HG03159 (cell line): Measurements from ENCODE around the gene RAPGEF6.
"Not testable (repeated sequence)": the region's sequence is repeated elsewhere in the genome, so short reads cannot be mapped to it uniquely, and the experiment has no call there.

Experiments used
- ATAC-seq: cut with Tn5 transposase; IDR thresholded peaks from one replicate; pipeline ENCODE4 v1.9.1; 2021; ENCODE audit warnings: mild to moderate bottlenecking, moderate library complexity; ENCODE audit not compliant: unreplicated experiment

The RAPGEF6 gene

GRCh38 chr5:131509801-131510200 is 125.2 kb downstream of the RAPGEF6 start:
- ATAC-seq = no peak

- no peak for ATAC-seq
These were observed 129.7 kb downstream of the RAPGEF6 start for GRCh38 chr5:131505237-131505908.

GRCh38 chr5:131496400-131496713 is 138.7 kb downstream of the RAPGEF6 start:
- ATAC-seq = peak; percentile 94

GRCh38 chr5:131495536-131496399 is 139.3 kb downstream of the RAPGEF6 start:
- ATAC-seq = peak; percentile 28

GRCh38 chr5:131491749-131492148 is 143.3 kb downstream of the RAPGEF6 start:
- no peak for ATAC-seq

- ATAC-seq = peak; percentile 93
These were observed 146.6 kb downstream of the RAPGEF6 start for GRCh38 chr5:131488463-131488862.

- not testable (repeated sequence) for ATAC-seq
These were observed 147.7 kb downstream of the RAPGEF6 start for GRCh38 chr5:131487371-131487770.

GRCh38 chr5:131482617-131483016 is 152.4 kb downstream of the RAPGEF6 start:
- no peak for ATAC-seq

- no peak for ATAC-seq
These were observed 153.5 kb downstream of the RAPGEF6 start for GRCh38 chr5:131481569-131481968.

- no peak for ATAC-seq
These were observed 159.5 kb downstream of the RAPGEF6 start for GRCh38 chr5:131475541-131475941.

GRCh38 chr5:131473731-131474130 is 161.3 kb downstream of the RAPGEF6 start:
- no peak for ATAC-seq

- no peak for ATAC-seq
These were observed 168.8 kb downstream of the RAPGEF6 start for GRCh38 chr5:131466171-131466766.

GRCh38 chr5:131463656-131464055 is 171.4 kb downstream of the RAPGEF6 start:
- no peak for ATAC-seq

GRCh38 chr5:131462454-131462853 is 172.6 kb downstream of the RAPGEF6 start:
- ATAC-seq = no peak

GRCh38 chr5:131461742-131462141 is 173.3 kb downstream of the RAPGEF6 start:
- ATAC-seq = no peak

GRCh38 chr5:131460867-131461572 is 174.0 kb downstream of the RAPGEF6 start:
- ATAC-seq = no peak

GRCh38 chr5:131460133-131460532 is 174.9 kb downstream of the RAPGEF6 start:
- ATAC-seq = no peak

- no peak for ATAC-seq
These were observed 175.8 kb downstream of the RAPGEF6 start for GRCh38 chr5:131459216-131459615.

GRCh38 chr5:131457193-131457592 is 177.8 kb downstream of the RAPGEF6 start:
- no peak for ATAC-seq

- ATAC-seq = no peak
These were observed 184.1 kb downstream of the RAPGEF6 start for GRCh38 chr5:131450941-131451340.

- no peak for ATAC-seq
These were observed 193.8 kb downstream of the RAPGEF6 start for GRCh38 chr5:131441184-131441583.
